NCI-H2227 (cell line): ENCODE measurements around the gene ABR.
"Not testable (repeated sequence)": the region's sequence is repeated elsewhere in the genome, so short reads cannot be mapped to it uniquely, and the experiment has no call there.

Experiments used
- DNase-seq: peaks from one replicate; lab custom pipeline; 2025; ENCODE audit not compliant: unreplicated experiment; lab: John Stamatoyannopoulos, UW

ABR gene

GRCh38 chr17:1150863-1151600 lies 28.7 kb downstream of the ABR start:
- no peak for DNase-seq

- DNase-seq: no peak
Measured at GRCh38 chr17:1149869-1150268, 29.9 kb downstream of the ABR start.

- peak; percentile 72 for DNase-seq
Measured at GRCh38 chr17:1147664-1148063, 32.1 kb downstream of the ABR start.

GRCh38 chr17:1146561-1147265 lies 33.1 kb downstream of the ABR start:
- DNase-seq: no peak

- DNase-seq: no peak
Measured at GRCh38 chr17:1145311-1145986, 34.3 kb downstream of the ABR start.

- DNase-seq: no peak
Measured at GRCh38 chr17:1144162-1144561, 35.6 kb downstream of the ABR start.

- peak; percentile 86 for DNase-seq
Measured at GRCh38 chr17:1143573-1143972, 36.2 kb downstream of the ABR start.

GRCh38 chr17:1142561-1142971 lies 37.2 kb downstream of the ABR start:
- DNase-seq: no peak

GRCh38 chr17:1137465-1137894 lies 42.3 kb downstream of the ABR start:
- peak; percentile 84 for DNase-seq

- DNase-seq: no peak
Measured at GRCh38 chr17:1136748-1137147, 43.0 kb downstream of the ABR start.

GRCh38 chr17:1134634-1135324 lies 45.0 kb downstream of the ABR start:
- no peak for DNase-seq

GRCh38 chr17:1130191-1130590 lies 49.6 kb downstream of the ABR start:
- no peak for DNase-seq

GRCh38 chr17:1128463-1128862 lies 51.3 kb downstream of the ABR start:
- not testable (repeated sequence) for DNase-seq

- DNase-seq: no peak
Measured at GRCh38 chr17:1126801-1127550, 52.8 kb downstream of the ABR start.

GRCh38 chr17:1126250-1126797 lies 53.5 kb downstream of the ABR start:
- no peak for DNase-seq

- no peak for DNase-seq
Measured at GRCh38 chr17:1125788-1126145, 54.0 kb downstream of the ABR start.

GRCh38 chr17:1124896-1125787 lies 54.6 kb downstream of the ABR start:
- DNase-seq: no peak

- peak; percentile 21 for DNase-seq
Measured at GRCh38 chr17:1123921-1124715, 55.7 kb downstream of the ABR start.

GRCh38 chr17:1123393-1123831 lies 56.4 kb downstream of the ABR start:
- DNase-seq: no peak
